Psoas muscle (tissue), 8 donors: Measurements from ENCODE around the gene CBX5. TPM values are rescaled to one million over a fixed set of nuclear protein-coding genes. Genes with fewer than 3 reads are reported as not detected.
A peak's percentile ranks its signal among the peaks of the same experiment; 100 is the strongest.

Source experiments
- ATAC-seq, 4 donors: fragments of 200-7000 bp; cut with Tn5 transposase; one replicate each; pipeline ENCODE4 v1.9.1; 2020; ENCODE audit warnings: moderate library complexity in 3 of 4, mild to moderate bottlenecking in 2 of 4
- DNase-seq, 2 donors: peaks; one replicate each; pipeline ENCODE4 v3.0.0-alpha.2; 2020
- H3K27ac ChIP-seq: fragments of 200-600 bp; one replicate; pipeline ENCODE4 v1.8.0; 2022
- H3K27me3 ChIP-seq, 3 donors: fragments of 200-600 bp in 1 of 3; one replicate each; pipeline versions ENCODE4 v1.6.1 to v1.8.0; 2013 to 2022; ENCODE audit warnings: low read length in 2 of 3, mild to moderate bottlenecking in 2 of 3, moderate library complexity in 1 of 3; ENCODE audit not compliant: insufficient read depth in 3 of 3
- H3K36me3 ChIP-seq, 2 donors: fragments of 200-600 bp in 1 of 2; one replicate each; pipeline versions ENCODE4 v1.6.1 to v1.8.0; 2013 to 2022; ENCODE audit warnings: low read depth in 1 of 2, mild to moderate bottlenecking in 1 of 2, moderate library complexity in 1 of 2; ENCODE audit not compliant: insufficient read depth in 1 of 2
- H3K4me1 ChIP-seq: fragments of 200-600 bp; one replicate; pipeline ENCODE4 v1.8.0; 2022
- H3K4me3 ChIP-seq: fragments of 200-600 bp; one replicate; pipeline ENCODE4 v1.8.0; 2022; ENCODE audit warnings: mild to moderate bottlenecking
- H3K9me3 ChIP-seq: fragments of 200-600 bp; one replicate; pipeline ENCODE4 v1.8.0; 2022
- WGBS, 3 donors: extraction: QIAGEN DNeasy Blood & Tissue Kit; methylation state at CpG; one replicate each; pipeline versions ENCODE4 v1.1.6 to v1.1.7; 2013; 5-methylcytosine and 5-hydroxymethylcytosine counted together
- intact Hi-C, 2 donors: fragments of 100-400 bp; cut with DNase I; formaldehyde crosslinking; loops; one replicate each; pipeline versions ENCODE4 v1.11.0 to v1.14.2; 2022
- polyA plus RNA-seq, 3 donors: library from polyadenylated mRNA; stranded (reverse); fragments of 200-250 nt; gene quantifications; one replicate each; pipeline ENCODE4 v1.2.3, GENCODE V29; 2013
- total RNA-seq, 4 donors: library from RNA; stranded (reverse); fragmentation: NEBNext Ultra II Directional in 2 of 4; extraction: Animal tissue kit (Norgen Biotek cat#: 25700) in 2 of 4; gene quantifications; one replicate each; pipeline versions ENCODE4 v1.2.1 to v1.2.4, GENCODE V29; 2021 to 2023
- TF ChIP-seq, protein P1 (sequence below): fragments of 200-600 bp; IDR thresholded peaks from one replicate; pipeline ENCODE4 v1.8.0; 2022; ENCODE audit warnings: antibody characterized with exemption
- donor health status: healthy with polysubstance abuse.
- donor health status: DM: no; HTN: no; CAD: no; lungs with moderate emphysema.
- donor health status: Bipolar disorder and iron deficiency.
- donor health status: healthy.
- donor health status: DM: yes; HTN: yes; CAD: no.
- donor health status: DM: no; HTN: no; CAD: no.
- donor health status: DM: no; HTN: no; CAD: no.
- donor health status: DM: yes; HTN: yes; CAD: no.

Gene CBX5
- total and polyA plus RNA-seq, 7 donors, result 5.2 to 19.3 (median 12.1) TPM

- Histone ChIP-seq H3K36me3 (no peaks in the 10 kb centered on the region), H3K27me3 (no peaks in the 10 kb centered on the region), H3K4me1 (no peaks in the 10 kb centered on the region), H3K9me3 (no peaks in the 10 kb centered on the region), H3K4me3 (no peak overlapping the region), H3K27ac (no peak overlapping the region)
- ATAC-seq (no peak), DNase-seq (no peak)
- 75 to 91% (median 89%) methylated on average over 7 of the region's 7 CpGs for WGBS, 3 donors
- intact Hi-C loops, result loop anchor here in 1 of 2 donors (2.0 kb wide), 1 partner anchor 218 kb away; no protein-coding TSS in a partner anchor
- TF ChIP-seq, protein P1, sequence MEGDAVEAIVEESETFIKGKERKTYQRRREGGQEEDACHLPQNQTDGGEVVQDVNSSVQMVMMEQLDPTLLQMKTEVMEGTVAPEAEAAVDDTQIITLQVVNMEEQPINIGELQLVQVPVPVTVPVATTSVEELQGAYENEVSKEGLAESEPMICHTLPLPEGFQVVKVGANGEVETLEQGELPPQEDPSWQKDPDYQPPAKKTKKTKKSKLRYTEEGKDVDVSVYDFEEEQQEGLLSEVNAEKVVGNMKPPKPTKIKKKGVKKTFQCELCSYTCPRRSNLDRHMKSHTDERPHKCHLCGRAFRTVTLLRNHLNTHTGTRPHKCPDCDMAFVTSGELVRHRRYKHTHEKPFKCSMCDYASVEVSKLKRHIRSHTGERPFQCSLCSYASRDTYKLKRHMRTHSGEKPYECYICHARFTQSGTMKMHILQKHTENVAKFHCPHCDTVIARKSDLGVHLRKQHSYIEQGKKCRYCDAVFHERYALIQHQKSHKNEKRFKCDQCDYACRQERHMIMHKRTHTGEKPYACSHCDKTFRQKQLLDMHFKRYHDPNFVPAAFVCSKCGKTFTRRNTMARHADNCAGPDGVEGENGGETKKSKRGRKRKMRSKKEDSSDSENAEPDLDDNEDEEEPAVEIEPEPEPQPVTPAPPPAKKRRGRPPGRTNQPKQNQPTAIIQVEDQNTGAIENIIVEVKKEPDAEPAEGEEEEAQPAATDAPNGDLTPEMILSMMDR, result no peak
Observed at GRCh38 chr12:54204316-54204715, 75.6 kb downstream of the CBX5 start.

DNA sequence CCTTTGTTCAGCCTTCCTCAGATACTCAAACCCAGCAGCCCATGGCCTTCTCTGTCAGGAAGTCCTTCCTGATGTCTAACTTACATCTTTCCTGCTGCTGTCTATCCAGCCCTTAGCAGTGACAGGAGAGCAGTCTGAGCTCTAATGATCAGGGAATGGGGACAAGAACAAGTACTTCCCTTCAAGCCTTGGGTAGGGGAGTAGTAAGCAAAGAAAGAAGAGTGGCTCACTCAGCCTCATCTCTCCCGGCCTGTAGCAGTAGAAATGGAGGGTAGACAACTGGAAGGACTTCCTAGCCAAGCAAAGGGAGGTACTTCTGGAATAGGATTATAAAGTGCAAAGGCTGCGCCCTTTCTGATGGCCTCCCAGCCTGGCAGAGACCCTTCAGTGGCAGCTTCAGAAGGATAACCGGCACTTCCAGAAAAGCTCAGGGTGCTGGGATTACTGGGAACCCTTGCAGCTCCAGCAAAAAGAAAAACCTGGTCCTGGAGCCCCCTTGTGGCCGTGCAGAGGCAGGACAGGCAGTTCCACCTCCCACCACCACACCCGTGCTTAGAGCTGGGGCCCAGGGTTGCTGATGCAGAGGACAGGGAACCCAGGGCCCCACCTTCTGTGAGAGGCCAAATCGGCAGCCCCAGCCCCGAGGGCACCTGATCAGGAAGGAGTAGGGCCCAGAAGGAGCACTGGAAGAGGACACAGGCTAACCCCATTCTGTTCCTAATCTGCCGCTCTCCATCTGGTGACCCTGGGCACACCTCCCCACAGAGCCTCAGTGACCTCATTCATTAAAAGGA, 78.7 kb downstream of the CBX5 start:
- Histone ChIP-seq H3K27me3 (no peaks in the 10 kb centered on the region), H3K9me3 (no peaks in the 10 kb centered on the region), H3K4me3 (no peak overlapping the region), H3K27ac (no peak overlapping the region), H3K36me3 (no peaks in the 10 kb centered on the region), H3K4me1 (peaks cover 18% of the 10 kb centered on the region)
- peak; percentile 67 to 88 for DNase-seq
- ATAC-seq, result peak; percentile 60 to 78 (median 66)
- WGBS, 3 donors, result 23 to 27% (median 26%) methylated on average over 8 of the region's 8 CpGs
- TF ChIP-seq, protein P1, result peak; percentile 97
- intact Hi-C loops, result loop anchor here in 1 of 2 donors (2.0 kb wide), 1 partner anchor 194 kb away; no protein-coding TSS in a partner anchor

DNA sequence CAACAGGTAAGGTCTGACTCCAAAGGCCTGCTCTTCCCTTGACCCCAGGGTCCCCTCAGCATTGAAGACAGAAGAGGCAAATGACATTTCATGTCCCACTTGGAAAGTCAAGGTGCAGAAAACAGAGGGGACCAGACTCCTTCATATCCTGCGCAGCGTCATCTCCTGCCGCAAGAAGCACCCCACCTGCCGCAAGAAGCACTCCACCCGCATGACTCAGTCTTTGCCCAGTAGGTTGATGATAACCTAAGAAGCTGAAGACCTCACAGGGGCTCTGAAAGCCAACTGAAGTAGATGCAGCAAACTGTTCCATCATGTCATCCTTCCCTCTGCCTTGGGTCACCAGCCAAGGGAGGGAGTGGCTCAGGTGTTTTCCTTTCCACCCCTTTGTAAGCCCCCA, 79.5 kb downstream of the CBX5 start:
- H3K4me1 ChIP-seq, result peaks cover 23% of the 10 kb centered on the region
- intact Hi-C loops, result loop anchor here in 1 of 2 donors (2.0 kb wide), 1 partner anchor 194 kb away; no protein-coding TSS in a partner anchor
- 94 to 97% (median 94%) methylated on average over 5 of the region's 5 CpGs for WGBS, 3 donors
- no peak overlapping the region for H3K4me3 ChIP-seq
- TF ChIP-seq, protein P1, result no peak
- DNase-seq, result no peak
- H3K27ac ChIP-seq, result no peak overlapping the region
- no peaks in the 10 kb centered on the region for H3K9me3 ChIP-seq
- no peaks in the 10 kb centered on the region for H3K27me3 ChIP-seq
- ATAC-seq, result no peak
- H3K36me3 ChIP-seq, result no peaks in the 10 kb centered on the region

DNA sequence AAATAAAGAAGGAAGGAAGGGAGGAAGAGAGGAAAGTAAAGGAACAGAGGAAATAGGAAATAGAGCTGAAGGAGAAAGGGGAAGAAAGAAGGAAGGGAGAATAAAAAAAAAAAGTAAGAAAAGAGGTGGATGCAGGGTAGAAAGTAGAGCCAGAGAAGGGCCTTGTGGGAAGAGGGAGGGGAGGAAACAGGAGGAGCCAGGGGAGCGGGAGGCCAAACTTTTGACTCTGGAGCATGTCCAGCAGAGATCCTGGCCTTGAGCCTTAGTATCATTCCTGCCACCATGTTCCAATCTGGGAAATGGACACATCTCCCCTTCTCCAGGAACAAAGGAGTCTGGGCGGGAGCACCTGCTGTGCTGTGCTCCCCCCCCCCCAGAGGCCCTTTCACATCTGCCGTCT, 80.0 kb downstream of the CBX5 start:
- Histone ChIP-seq H3K36me3 (no peaks in the 10 kb centered on the region), H3K9me3 (no peaks in the 10 kb centered on the region), H3K4me3 (no peak overlapping the region), H3K27ac (no peak overlapping the region), H3K4me1 (peaks cover 24% of the 10 kb centered on the region), H3K27me3 (no peaks in the 10 kb centered on the region)
- DNase-seq (no peak), ATAC-seq (no peak)
- intact Hi-C loops, result loop anchor here (2.0 to 5.0 kb wide), 2 partner anchors 193 kb away; partner anchors contain the start of gene HOXC8 (in 1 of the 2)
- TF ChIP-seq, protein P1, result no peak
- 53 to 75% (median 67%) methylated on average over 2 to 3 of the region's 3 CpGs for WGBS, 3 donors
